ENCODE measurements around the gene HOXA10.

Gene HOXA10

GRCh38 chr7:27173956-27174873, at the start of gene HOXA10:
Gene HOXA10, minus strand, starts transcription at chr7:27174320. Its CDS starts 14 bp downstream, at chr7:27174306.
- no peak for DNase-seq

GRCh38 chr7:27221201-27221797, 47.2 kb upstream of the HOXA10 start:
- DNase-seq, result no peak

GRCh38 chr7:27220440-27220955, 46.4 kb upstream of the HOXA10 start:
- no peak for DNase-seq

GRCh38 chr7:27219821-27220220, 45.7 kb upstream of the HOXA10 start:
- DNase-seq, result no peak

GRCh38 chr7:27217951-27218350, 43.8 kb upstream of the HOXA10 start:
- no peak for DNase-seq

GRCh38 chr7:27215356-27215755, 41.2 kb upstream of the HOXA10 start:
- no peak for DNase-seq

GRCh38 chr7:27214239-27214950, 40.3 kb upstream of the HOXA10 start:
- no peak for DNase-seq

- no peak for DNase-seq
Measured at GRCh38 chr7:27213433-27214238, 39.5 kb upstream of the HOXA10 start.

- DNase-seq, result no peak
Measured at GRCh38 chr7:27212497-27213432, 38.6 kb upstream of the HOXA10 start.

- no peak for DNase-seq
Measured at GRCh38 chr7:27211764-27212204, 37.7 kb upstream of the HOXA10 start.

GRCh38 chr7:27211084-27211446, 36.9 kb upstream of the HOXA10 start:
- DNase-seq, result no peak

- DNase-seq, result peak; percentile 38
Measured at GRCh38 chr7:27210441-27211083, 36.4 kb upstream of the HOXA10 start.

GRCh38 chr7:27209933-27210440, 35.9 kb upstream of the HOXA10 start:
- no peak for DNase-seq

GRCh38 chr7:27208998-27209397, 34.9 kb upstream of the HOXA10 start:
- no peak for DNase-seq

- no peak for DNase-seq
Measured at GRCh38 chr7:27207348-27207985, 33.3 kb upstream of the HOXA10 start.

GRCh38 chr7:27205325-27206280, 31.5 kb upstream of the HOXA10 start:
- DNase-seq, result no peak

GRCh38 chr7:27204851-27205322, 30.8 kb upstream of the HOXA10 start:
- DNase-seq, result no peak

- no peak for DNase-seq
Measured at GRCh38 chr7:27203964-27204594, 30.0 kb upstream of the HOXA10 start.

Measured in CD4-positive, alpha-beta T cell treated with Interleukin-17A for 1 hour (primary cell).